Measurements from ENCODE around the gene TAS1R2.
"Not testable (repeated sequence)": the region's sequence is repeated elsewhere in the genome, so short reads cannot be mapped to it uniquely, and the experiment has no call there.

TAS1R2 gene

DNA sequence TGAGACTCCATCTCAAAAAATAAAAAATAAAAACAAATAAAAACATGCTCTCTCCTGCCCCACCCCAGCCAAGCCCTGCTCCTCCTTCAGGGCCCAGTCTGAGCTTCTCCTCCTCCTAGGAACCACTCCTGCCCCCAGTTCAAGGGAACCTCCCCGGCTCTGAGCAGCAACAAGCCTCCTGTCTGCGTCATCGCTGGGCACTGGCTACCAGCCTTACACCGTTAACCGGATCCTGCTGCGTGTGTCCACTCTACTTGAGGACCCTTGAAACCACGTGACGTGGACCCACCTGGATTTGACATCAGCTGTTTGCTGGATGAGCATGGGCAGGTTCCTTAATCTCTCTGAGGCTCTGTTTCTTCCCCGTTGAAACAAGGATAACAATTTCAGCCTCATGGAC lies 1.6 kb upstream of the TAS1R2 start:
- DNase-seq (ENCODE audit: low read depth) = no peak
- TF ChIP-seq, protein P1, sequence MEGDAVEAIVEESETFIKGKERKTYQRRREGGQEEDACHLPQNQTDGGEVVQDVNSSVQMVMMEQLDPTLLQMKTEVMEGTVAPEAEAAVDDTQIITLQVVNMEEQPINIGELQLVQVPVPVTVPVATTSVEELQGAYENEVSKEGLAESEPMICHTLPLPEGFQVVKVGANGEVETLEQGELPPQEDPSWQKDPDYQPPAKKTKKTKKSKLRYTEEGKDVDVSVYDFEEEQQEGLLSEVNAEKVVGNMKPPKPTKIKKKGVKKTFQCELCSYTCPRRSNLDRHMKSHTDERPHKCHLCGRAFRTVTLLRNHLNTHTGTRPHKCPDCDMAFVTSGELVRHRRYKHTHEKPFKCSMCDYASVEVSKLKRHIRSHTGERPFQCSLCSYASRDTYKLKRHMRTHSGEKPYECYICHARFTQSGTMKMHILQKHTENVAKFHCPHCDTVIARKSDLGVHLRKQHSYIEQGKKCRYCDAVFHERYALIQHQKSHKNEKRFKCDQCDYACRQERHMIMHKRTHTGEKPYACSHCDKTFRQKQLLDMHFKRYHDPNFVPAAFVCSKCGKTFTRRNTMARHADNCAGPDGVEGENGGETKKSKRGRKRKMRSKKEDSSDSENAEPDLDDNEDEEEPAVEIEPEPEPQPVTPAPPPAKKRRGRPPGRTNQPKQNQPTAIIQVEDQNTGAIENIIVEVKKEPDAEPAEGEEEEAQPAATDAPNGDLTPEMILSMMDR (IDR thresholded peaks at IDR 0.05; ENCODE audit: low read depth, low read length, missing control alignments) = no peak
- H3K4me3 ChIP-seq (ENCODE audit: low read depth, low read length) = no peak overlapping the region

DNA sequence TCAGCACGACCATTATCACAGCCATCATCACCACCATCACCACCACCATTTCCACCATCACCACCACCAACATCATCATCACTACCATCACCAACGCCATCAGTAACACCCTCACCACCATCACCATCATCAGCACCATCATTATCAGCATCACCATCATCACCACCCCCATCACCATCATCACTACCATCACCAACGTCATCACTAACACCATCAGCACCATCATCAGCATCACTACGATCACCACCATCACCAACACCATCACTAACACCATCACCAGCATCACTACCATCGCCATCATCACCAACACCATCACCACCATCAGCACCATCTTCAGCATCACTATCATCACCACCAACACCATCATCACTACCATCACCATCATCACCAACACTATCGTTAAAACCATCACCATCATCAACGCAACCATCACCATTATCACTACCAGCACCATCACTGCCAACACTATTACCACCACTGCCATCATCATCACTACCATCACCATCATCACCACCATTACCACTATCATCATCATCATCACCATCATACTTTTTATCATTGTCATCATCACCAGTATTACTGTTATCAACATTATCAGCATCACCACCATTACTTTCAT lies 1.3 kb downstream of the TAS1R2 start:
- TF ChIP-seq, protein P1 (IDR thresholded peaks at IDR 0.05; ENCODE audit: low read depth, low read length, missing control alignments) = no peak
- DNase-seq (ENCODE audit: low read depth) = no peak
- no peak overlapping the region for H3K4me3 ChIP-seq (ENCODE audit: low read depth, low read length)

DNA sequence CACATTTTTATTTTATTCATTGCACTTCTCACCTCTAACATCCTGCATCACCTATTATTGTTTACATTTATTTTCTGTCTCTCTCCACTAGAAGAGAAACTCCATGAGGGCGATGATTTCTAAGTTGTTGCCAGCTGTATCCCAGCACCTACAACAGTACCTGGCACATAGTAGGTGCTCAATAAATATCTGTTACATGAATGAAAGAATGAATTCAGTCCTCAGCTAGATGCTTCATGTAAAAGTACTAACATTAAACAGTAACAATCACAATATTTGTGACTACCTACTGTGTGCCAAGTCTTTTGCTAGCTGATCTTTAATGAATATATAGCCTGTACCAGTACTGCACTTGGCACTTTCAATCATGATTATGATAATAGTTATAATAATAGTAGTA lies 3.0 kb downstream of the TAS1R2 start:
- TF ChIP-seq, protein P1 (IDR thresholded peaks at IDR 0.05; ENCODE audit: low read depth, low read length, missing control alignments) = no peak

DNA sequence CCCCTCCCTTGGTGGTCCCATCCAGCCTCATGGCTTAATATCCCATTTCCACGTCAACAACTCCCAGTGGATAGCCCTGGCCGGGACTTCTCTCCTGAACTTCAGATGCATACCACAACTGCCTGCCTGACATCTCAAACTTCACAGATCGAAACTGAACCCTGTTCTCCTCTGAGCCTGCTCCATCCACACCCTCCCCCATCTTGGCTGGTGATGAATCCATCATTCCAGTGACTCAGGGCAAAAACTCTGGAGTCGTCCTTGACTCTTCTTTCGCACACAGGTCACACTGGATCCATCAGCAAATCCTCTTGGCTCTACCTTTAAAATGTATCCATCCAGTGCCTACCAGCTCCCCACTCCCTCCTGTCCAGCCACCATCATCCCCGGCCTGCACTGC lies 3.9 kb downstream of the TAS1R2 start:
- TF ChIP-seq, protein P1 (IDR thresholded peaks at IDR 0.05; ENCODE audit: low read depth, low read length, missing control alignments) = no peak
- no peak overlapping the region for H3K4me3 ChIP-seq (ENCODE audit: low read depth, low read length)
- no peak for DNase-seq (ENCODE audit: low read depth)

More for the DNA sequence above, 3.0 kb downstream of the TAS1R2 start:
- DNase-seq (ENCODE audit: low read depth) = no peak
- no peak overlapping the region for H3K4me3 ChIP-seq (ENCODE audit: low read depth, low read length)

DNA sequence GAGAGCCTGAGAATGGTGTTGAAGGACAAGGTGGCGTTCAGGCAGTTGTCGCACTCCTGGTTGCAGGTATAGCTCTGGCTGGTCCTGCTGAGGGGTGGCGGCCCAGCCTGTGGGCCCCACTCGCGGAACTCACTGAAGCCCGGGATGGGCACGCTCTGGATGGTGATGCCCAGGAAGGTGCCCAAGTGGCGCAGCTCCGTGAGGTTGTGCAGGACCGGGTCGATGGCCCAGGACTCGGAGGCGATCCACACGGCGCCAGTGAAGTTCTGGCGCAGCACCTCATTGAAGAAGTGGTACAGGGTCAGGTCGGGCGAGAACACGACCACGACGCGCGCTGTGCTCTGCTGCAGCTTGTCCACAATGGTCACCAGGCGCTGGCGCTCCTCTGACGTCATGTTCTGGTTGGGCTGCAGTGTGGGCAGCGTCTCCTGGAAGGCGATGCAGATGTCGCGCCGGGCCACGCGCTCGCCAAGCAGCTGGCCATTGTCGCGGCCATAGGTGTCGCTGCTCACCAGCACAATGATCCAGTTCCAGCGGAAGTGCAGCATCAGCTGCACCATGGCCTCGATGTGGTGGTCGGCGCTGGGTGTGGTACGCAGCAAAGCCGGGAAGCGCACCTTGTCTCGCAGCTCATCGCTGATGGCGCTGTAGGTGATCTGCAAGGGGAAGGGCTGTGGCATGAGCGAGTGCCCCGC lies 5.0 kb downstream of the TAS1R2 start:
- no peak overlapping the region for H3K4me3 ChIP-seq (ENCODE audit: low read depth, low read length)
- no peak for DNase-seq (ENCODE audit: low read depth)
- TF ChIP-seq, protein P1 (IDR thresholded peaks at IDR 0.05; ENCODE audit: low read depth, low read length, missing control alignments) = no peak

DNA sequence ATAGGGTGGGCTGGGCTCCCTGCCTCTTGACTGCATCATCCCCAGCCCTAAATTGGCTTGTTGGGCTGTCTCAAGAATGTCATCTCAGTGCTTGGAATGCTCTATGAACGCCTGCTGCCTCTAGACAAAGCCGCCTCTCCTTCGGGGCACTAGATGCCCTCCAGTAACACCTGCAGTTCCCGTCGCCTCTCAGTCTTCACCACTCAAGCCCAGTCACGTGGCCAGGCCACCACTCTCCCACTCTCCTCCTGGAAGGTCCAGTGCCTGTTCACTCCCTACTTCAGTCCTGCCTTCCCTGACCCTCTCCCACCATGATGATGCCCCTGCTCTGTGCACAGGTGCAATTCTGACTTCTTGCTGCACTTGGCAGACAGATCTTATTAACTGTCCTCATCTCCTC lies 7.0 kb downstream of the TAS1R2 start:
- no peak for DNase-seq (ENCODE audit: low read depth)
- TF ChIP-seq, protein P1 (IDR thresholded peaks at IDR 0.05; ENCODE audit: low read depth, low read length, missing control alignments) = no peak
- H3K4me3 ChIP-seq (ENCODE audit: low read depth, low read length) = no peak overlapping the region

DNA sequence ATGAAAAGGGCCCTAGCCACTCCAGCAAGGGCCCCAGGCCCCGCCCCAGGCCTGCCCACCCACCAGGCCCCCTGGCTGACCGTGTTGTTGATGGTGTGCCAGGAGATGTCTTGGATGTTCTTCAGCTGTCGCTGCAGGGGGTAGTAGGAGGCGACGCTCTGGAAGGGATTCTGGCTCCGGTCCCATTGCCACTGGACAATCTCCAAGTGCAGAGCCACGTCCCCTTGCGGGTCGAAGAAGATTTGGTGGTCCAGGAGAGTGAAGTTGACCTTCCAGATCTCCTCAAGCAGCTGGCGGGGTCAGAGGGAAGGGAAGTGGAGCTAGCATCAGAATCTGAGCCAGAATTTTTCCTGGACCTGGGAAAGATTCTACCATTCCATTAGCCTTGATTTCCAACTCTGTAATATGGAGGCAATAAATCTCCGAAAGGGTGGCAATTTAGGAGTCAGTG lies 10.2 kb downstream of the TAS1R2 start:
- TF ChIP-seq, protein P1 (IDR thresholded peaks at IDR 0.05; ENCODE audit: low read depth, low read length, missing control alignments) = no peak
- H3K4me3 ChIP-seq (ENCODE audit: low read depth, low read length) = no peak overlapping the region
- no peak for DNase-seq (ENCODE audit: low read depth)

DNA sequence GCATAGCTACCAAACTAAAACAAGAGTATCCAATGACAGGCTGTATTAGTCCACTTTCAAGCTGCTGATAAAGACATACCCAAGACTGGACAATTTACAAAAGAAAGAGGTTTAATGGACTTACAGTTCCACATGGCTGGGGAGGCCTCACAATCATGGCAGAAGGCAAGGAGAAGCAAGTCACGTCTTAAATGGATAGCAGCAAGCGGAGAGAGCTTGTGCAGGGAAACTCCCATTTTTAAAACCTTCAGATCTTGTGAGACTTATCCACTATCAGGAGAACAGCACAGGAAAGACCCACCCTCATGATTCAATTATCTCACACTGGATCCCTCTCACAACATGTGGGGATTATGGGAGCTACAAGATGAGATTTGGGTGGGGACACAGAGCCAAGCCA lies 11.7 kb downstream of the TAS1R2 start:
- not testable (repeated sequence) for DNase-seq (ENCODE audit: low read depth); H3K4me3 ChIP-seq (ENCODE audit: low read depth, low read length)

Measured in GM12864 (cell line).